Osteocyte (in vitro differentiated cells): Measurements from ENCODE around the gene SND1. TPM values are rescaled to one million over a fixed set of nuclear protein-coding genes. Genes with fewer than 3 reads are reported as not detected.

Experiments
- DNase-seq: peaks from one replicate; pipeline ENCODE4 v3.0.0; 2021; ENCODE audit warnings: mixed read lengths; ENCODE audit not compliant: unreplicated experiment; ENCODE audit errors: extremely low spot score
- H3K27ac Mint-ChIP-seq: one replicate; pipeline ENCODE4 v1.8.0; 2021; ENCODE audit warnings: mild to moderate bottlenecking, mixed read lengths; ENCODE audit not compliant: unreplicated experiment
- H3K27me3 Mint-ChIP-seq: one replicate; pipeline ENCODE4 v1.8.0; 2021; ENCODE audit warnings: mixed read lengths; ENCODE audit not compliant: unreplicated experiment
- H3K36me3 Mint-ChIP-seq: one replicate; pipeline ENCODE4 v1.8.0; 2021; ENCODE audit warnings: mixed read lengths; ENCODE audit not compliant: unreplicated experiment
- H3K4me1 Mint-ChIP-seq: one replicate; pipeline ENCODE4 v1.8.0; 2021; ENCODE audit warnings: mixed read lengths; ENCODE audit not compliant: unreplicated experiment
- H3K4me3 Mint-ChIP-seq: one replicate; pipeline ENCODE4 v1.8.0; 2021; ENCODE audit warnings: mild to moderate bottlenecking, moderate library complexity, mixed read lengths; ENCODE audit not compliant: unreplicated experiment
- H3K9me3 Mint-ChIP-seq: one replicate; pipeline ENCODE4 v1.8.0; 2021; ENCODE audit warnings: mixed read lengths; ENCODE audit not compliant: unreplicated experiment
- total RNA-seq: library from RNA; stranded (reverse); gene quantifications from 2 replicates; pipeline ENCODE4 v1.2.1, GENCODE V29; 2021
- TF ChIP-seq, protein P1 (sequence below): fragments of 200-600 bp; sonication (generic); IDR thresholded peaks from 2 replicates; pipeline ENCODE4 v1.5.0; 2021; ENCODE audit warnings: antibody characterized with exemption, mild to moderate bottlenecking, moderate library complexity

SND1 gene
- total RNA-seq, 1 donor from 2014 or later: 229 TPM

DNA sequence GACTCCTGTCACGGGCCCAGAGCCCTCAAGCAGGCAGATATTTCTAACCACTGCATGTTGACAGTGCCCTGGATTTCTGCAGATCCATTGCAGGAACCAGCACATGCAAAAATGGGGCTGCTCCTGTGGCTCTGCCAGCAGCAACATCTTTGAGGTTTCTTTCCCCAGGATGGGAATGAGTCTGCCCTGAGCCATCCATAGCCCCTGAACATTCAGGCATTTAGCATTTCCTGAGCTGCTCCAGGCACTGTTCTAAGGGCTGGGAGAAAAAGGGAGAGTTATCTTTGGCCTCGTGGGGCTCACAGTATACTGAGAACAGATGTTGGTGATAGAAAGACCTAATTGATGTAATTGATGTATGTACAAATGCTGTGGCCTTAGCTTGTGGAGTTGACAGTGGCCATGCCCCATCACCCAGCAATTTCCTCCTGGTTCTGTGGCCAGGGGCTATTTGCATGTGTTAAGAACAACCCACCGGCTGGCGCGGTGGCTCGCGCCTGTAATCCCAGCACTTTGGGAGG lies 445.3 kb downstream of the SND1 start:
- Mint-ChIP-seq H3K4me1 (no peaks in the 10 kb centered on the region), H3K27me3 (no peaks in the 10 kb centered on the region), H3K36me3 (peaks cover 21% of the 10 kb centered on the region), H3K27ac (no peak overlapping the region), H3K9me3 (no peaks in the 10 kb centered on the region), H3K4me3 (no peak overlapping the region)
- DNase-seq: no peak
- TF ChIP-seq, protein P1, sequence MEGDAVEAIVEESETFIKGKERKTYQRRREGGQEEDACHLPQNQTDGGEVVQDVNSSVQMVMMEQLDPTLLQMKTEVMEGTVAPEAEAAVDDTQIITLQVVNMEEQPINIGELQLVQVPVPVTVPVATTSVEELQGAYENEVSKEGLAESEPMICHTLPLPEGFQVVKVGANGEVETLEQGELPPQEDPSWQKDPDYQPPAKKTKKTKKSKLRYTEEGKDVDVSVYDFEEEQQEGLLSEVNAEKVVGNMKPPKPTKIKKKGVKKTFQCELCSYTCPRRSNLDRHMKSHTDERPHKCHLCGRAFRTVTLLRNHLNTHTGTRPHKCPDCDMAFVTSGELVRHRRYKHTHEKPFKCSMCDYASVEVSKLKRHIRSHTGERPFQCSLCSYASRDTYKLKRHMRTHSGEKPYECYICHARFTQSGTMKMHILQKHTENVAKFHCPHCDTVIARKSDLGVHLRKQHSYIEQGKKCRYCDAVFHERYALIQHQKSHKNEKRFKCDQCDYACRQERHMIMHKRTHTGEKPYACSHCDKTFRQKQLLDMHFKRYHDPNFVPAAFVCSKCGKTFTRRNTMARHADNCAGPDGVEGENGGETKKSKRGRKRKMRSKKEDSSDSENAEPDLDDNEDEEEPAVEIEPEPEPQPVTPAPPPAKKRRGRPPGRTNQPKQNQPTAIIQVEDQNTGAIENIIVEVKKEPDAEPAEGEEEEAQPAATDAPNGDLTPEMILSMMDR: no peak

DNA sequence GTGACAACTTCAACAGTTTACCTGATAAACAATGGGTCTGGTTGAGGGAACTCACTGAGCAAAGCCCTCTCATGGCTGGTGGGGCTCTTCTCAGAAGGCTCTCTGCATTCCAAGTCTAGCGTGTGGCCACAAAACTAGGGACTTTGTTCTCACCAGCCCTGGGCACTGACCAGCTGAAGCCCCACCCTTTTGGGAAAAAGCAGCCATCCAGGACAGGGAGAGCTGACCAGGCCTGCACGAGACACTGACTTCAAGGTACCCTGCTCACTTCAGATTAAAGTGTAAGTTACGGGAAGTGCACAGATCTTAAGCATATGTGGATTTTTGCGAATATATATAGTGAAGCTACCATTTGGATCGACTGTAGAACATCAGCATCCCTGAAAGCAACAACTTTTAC lies 446.6 kb downstream of the SND1 start:
- H3K9me3 Mint-ChIP-seq: no peaks in the 10 kb centered on the region
- DNase-seq: no peak
- peaks cover 19% of the 10 kb centered on the region for H3K36me3 Mint-ChIP-seq
- TF ChIP-seq, protein P1: no peak
- H3K4me3 Mint-ChIP-seq: no peak overlapping the region
- no peak overlapping the region for H3K27ac Mint-ChIP-seq
- H3K27me3 Mint-ChIP-seq: no peaks in the 10 kb centered on the region
- H3K4me1 Mint-ChIP-seq: peaks cover 2% of the 10 kb centered on the region

DNA sequence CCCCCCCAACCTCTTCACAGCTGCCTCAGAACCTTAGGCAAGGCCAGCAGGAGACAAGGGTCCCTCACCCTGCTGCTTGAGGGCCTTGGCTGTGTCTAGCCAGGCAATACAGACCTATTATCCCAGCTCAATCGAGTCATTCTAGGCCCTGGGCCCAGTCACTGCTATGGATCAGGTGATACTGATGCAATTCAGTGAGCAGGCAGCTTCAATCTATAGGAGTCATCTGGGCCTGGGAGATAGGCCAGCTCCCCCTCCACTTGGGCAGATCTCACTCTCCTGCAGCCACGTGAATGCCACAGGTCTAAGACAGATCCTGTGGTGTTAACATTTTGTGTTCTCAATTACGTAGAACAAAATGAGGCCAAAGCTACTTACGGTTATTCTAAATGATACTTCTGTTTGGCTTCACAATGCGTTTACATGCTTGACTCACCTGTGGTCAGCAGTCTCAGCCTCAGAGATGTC lies 447.2 kb downstream of the SND1 start:
- DNase-seq: no peak
- Mint-ChIP-seq H3K4me1 (peaks cover 4% of the 10 kb centered on the region), H3K4me3 (no peak overlapping the region), H3K27ac (no peak overlapping the region), H3K27me3 (no peaks in the 10 kb centered on the region), H3K9me3 (no peaks in the 10 kb centered on the region), H3K36me3 (peaks cover 16% of the 10 kb centered on the region)
- TF ChIP-seq, protein P1: no peak

DNA sequence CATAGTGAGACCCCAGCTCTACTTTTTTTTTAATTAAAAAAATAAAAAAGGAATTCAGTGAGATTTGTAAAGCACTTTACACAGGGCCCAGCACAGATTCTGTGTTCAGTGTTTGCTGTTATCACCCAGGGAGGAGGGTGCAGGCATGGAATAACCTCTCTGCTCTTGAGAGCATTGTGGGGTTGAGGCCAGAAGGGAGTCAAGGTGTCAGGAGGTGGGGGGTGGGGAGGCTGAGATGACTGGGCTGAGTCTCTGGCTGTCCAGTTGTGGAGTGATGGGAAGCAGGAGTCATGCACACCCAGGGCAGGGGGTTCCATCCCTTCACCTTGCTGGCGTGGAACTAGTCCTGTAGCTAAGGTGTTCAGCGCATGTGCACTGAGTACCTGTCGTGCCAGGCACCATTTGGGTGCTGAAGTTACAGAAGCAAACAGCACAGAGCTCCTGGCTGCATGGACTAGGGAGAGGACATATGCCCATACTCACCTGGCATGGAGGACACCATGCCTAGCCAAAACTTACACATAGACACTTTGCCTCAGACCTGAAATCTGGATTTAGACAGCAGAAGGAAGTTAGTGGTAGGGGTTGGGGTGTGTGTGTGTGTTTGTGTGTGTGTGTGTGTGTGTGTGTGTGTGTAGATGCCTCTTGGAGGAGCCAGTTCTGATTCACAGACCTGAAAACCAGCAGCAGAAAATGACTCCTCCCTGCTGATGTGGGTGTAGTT lies 448.4 kb downstream of the SND1 start:
- no peak for DNase-seq
- Mint-ChIP-seq H3K27ac (no peak overlapping the region), H3K4me1 (peaks cover 6% of the 10 kb centered on the region), H3K36me3 (peaks cover 12% of the 10 kb centered on the region), H3K9me3 (no peaks in the 10 kb centered on the region), H3K4me3 (no peak overlapping the region), H3K27me3 (peaks cover 3% of the 10 kb centered on the region)
- TF ChIP-seq, protein P1: no peak

DNA sequence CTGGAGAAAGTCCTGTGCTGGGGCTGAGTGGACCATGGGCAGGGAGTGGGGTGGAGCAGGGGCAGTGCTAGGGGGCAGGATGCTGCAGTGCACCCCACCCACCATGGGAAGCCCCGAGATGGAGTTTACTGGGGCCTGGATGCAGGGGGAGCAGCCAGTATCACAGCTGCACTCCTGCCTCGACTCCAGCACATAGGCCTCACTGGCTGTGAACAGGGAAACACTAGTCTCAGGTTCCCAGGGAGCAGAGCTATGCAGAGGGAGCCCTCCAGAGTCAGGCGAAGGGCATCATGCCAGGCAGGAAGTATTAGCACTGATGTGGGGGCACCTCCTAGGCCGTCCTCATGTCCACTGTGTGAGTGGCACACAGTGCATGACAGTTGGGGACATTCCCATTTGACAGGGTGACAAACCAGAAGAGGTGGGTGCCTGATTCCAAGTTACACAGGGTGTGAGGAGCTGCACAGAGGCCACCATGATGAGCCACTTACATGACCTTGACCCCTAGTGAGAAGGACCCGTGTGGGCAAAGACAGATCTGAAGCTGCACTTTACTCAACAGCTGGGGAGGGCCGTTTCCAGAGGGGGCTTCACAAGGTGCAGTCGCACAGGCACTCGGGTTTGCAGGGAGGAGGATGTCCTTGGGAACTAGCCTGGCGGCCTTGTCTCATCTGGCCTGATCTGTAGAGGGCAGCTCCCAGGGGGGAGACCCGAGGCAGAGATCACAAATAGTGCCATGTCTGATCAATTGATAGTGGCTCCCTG lies 449.1 kb downstream of the SND1 start:
- Mint-ChIP-seq H3K4me3 (no peak overlapping the region), H3K27ac (no peak overlapping the region), H3K27me3 (peaks cover 6% of the 10 kb centered on the region), H3K36me3 (peaks cover 12% of the 10 kb centered on the region), H3K4me1 (peaks cover 6% of the 10 kb centered on the region), H3K9me3 (no peaks in the 10 kb centered on the region)
- no peak for DNase-seq
- TF ChIP-seq, protein P1: no peak
